Measurements from ENCODE around the gene TOP3B. TPM values are rescaled to one million over a fixed set of nuclear protein-coding genes. Genes with fewer than 3 reads are reported as not detected.

TOP3B gene
- total and polyA plus RNA-seq, 9 of the 15 experiments (the other 6 are each of a cell fraction or from before 2014, with no cell fraction given), result 3.0 to 188 (median 112) TPM

DNA sequence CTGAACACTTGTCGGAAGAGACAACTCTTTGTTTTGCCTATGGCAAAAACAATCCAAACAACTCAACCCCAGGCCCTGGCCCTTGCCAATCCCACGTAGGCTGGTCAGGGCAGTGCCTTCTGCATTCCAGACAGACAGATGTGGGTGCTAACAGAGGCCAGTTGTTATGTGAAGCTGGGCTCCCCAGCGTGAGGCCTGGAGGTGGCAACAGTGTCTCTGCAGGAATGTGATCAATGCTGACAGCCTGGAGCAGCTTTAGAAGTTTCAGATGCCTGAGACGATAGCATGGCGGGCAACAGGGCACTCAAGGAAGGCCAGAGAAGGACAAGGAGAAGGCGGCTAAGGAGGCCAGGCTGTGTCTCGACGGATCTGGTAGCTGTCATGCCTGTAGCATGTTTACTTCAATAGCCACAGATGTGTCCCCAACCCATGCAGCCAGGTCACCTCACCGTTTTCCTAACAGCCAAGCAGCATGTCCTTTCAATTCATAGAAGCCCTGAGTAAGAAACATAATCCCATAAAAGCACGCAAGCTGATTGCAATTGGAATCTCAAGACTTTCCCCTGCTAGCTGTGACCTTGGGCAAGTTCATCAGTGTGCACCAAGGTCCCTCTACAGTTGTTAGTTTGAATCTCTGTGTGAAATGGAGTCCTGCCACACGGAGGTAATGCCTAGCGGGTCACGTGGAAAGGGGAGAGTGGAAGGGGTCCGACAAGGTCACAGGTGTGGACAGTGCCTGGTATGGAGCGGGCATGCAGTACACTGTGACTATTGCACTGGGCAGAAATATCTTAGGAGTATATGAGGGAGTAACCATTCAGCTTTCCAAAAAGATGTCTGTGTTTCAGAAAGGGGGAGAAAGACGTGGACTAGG, 15.7 kb downstream of the TOP3B start (continued):
- TF ChIP-seq E2F3 (CRISPR knock-in tag; IDR thresholded peaks at IDR 0.05) (0 out of 2 replicates have a peak, but pooled peaks have one; percentile 49), SNAPC5 (CRISPR knock-in tag; IDR thresholded peaks at IDR 0.05) (no peak), RCOR1 (IDR thresholded peaks at IDR 0.05; ENCODE audit: borderline replicate concordance in 1 of 2, low read depth in 2 of 2, low read length in 2 of 2) (0 out of 4 replicates have a peak, but pooled peaks of 1 of the 2 experiments have one; percentile 31), DMBX1 (CRISPR knock-in tag; IDR thresholded peaks at IDR 0.05; ENCODE audit: borderline replicate concordance) (no peak), ELF4 (CRISPR knock-in tag; IDR thresholded peaks at IDR 0.05) (no peak), YY1 (IDR thresholded peaks at IDR 0.05; ENCODE audit: borderline replicate concordance in 1 of 3, control insufficient read depth in 1 of 3, extremely low read depth in 1 of 3, insufficient read depth in 3 of 3, insufficient read length in 1 of 3, insufficient replicate concordance in 2 of 3, low read depth in 1 of 3, low read length in 2 of 3) (no peak), ZBTB11 (CRISPR knock-in tag; IDR thresholded peaks at IDR 0.05) (peak in 1 of 3 experiments; percentile 34; a peak in 1 of 6 replicates), NFE2L1 (tag; IDR thresholded peaks at IDR 0.05; ENCODE audit: borderline replicate concordance, low read depth) (no peak), MAZ (CRISPR knock-in tag; conservative IDR thresholded peaks at IDR 0.05 in 1 of 2, IDR thresholded peaks at IDR 0.05 in 1 of 2) (no peak), RUNX1 (IDR thresholded peaks at IDR 0.05; ENCODE audit: low read depth) (no peak), ZNF583 (CRISPR knock-in tag; IDR thresholded peaks at IDR 0.05) (0 out of 2 replicates have a peak, but pooled peaks have one; percentile 10), ZC3H4 (CRISPR knock-in tag; IDR thresholded peaks at IDR 0.05; ENCODE audit: borderline replicate concordance) (peak; percentile 92; the same call in 1 of the 2 replicates), ZNF766 (CRISPR knock-in tag; conservative IDR thresholded peaks at IDR 0.05) (no peak), POLR3G (IDR thresholded peaks at IDR 0.05; ENCODE audit: extremely low read depth, insufficient read length, insufficient replicate concordance) (no peak), RAD21 (CRISPR knock-in tag; conservative IDR thresholded peaks at IDR 0.05 in 1 of 2, IDR thresholded peaks at IDR 0.05 in 1 of 2) (no peak), ZNF586 (CRISPR knock-in tag; conservative IDR thresholded peaks at IDR 0.05) (no peak), SMC3 (conservative IDR thresholded peaks at IDR 0.05; ENCODE audit: insufficient read depth, low read depth, low read length) (no peak), ZNF184 (CRISPR knock-in tag; IDR thresholded peaks at IDR 0.05) (0 out of 2 replicates have a peak, but pooled peaks have one; percentile 48), ZNF589 (CRISPR knock-in tag; IDR thresholded peaks at IDR 0.05; ENCODE audit: low read depth) (no peak)
- TF ChIP-seq, protein P1, sequence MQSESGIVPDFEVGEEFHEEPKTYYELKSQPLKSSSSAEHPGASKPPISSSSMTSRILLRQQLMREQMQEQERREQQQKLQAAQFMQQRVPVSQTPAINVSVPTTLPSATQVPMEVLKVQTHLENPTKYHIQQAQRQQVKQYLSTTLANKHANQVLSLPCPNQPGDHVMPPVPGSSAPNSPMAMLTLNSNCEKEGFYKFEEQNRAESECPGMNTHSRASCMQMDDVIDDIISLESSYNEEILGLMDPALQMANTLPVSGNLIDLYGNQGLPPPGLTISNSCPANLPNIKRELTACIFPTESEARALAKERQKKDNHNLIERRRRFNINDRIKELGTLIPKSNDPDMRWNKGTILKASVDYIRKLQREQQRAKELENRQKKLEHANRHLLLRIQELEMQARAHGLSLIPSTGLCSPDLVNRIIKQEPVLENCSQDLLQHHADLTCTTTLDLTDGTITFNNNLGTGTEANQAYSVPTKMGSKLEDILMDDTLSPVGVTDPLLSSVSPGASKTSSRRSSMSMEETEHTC (IDR thresholded peaks at IDR 0.05), result no peak
